SK-MEL-5 (cell line): ENCODE measurements around the gene WDR87. TPM values are rescaled to one million over a fixed set of nuclear protein-coding genes. Genes with fewer than 3 reads are reported as not detected.

ENCODE experiments used
- DNase-seq: peaks from one replicate; pipeline ENCODE4 v3.0.0-alpha.2; 2016; ENCODE audit warnings: low read depth, low spot score
- in situ Hi-C: cut with HindIII; loops from 2 replicates; pipeline ENCODE4 v1.10.0; 2016; ENCODE audit warnings: low sequenced_read_pairs, high pct_unique_total_duplicates, low pct_unique_long_range_greater_than_20kb
- polyA plus RNA-seq, 2 experiments: library from polyadenylated mRNA; depleted of rRNA; stranded (reverse); fragments of >200 nt; gene quantifications; 2 replicates each; pipeline ENCODE4 v1.2.3, GENCODE V29; 2015
- total RNA-seq: library from RNA; depleted of rRNA; stranded (reverse); fragments of >200 nt; shearing (Covaris generic); gene quantifications from 2 replicates; pipeline ENCODE4 v1.2.3, GENCODE V29; 2014; rRNA removed

The WDR87 gene
- total RNA-seq: not detected in 2 replicates
- polyA plus RNA-seq (2015; cell fraction: cytosol; rRNA removed): 0.01 TPM in 1 of 2 replicates, not detected in the other
- not detected in 2 replicates for polyA plus RNA-seq (2015; cell fraction: nucleus; rRNA removed)

DNA sequence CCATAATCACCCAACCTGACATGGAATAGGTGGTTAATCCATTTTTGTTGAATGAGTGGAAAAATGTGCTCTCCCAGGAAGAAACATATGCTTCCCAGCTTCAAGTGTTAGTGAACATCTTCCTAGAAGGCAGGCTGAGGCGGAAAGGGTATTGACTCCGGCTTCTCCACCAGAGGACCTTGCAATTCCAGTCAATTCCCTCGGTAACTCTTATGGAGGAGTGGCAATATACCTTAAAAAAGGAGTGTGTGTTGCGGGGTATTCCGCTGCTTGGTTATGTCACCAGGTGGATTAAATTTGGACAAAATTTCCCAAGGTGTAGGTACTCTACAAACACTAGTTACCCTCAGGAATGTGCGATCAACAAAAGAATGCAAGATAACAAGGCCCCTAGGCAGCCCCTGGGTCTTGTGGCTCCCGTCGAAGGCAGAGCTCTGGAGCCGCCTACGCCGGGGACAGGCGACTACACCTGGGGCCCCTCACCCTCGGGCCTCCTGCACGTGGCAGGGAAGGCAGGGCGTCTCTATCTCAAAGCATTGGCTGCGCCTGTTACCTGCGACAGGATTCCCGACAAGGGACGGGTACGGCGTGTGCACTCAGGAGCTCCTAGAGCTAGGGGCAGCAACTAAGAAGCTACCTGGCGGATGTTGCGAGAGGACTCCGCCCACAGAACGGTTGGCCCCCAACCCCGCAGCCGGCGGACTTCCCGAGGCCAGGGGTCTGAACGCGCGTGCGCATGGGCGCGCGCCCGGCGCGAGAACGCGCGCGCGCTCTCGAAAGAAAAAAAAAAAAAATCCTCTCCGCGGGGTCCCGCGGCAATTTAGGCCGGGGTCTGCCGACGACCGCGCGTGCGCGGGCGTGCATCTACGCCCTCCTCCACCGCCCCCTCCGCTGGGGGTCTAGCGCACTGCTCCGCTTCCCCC lies at the start of gene WDR87:
Gene WDR87 (minus strand): TSS at position 649 of the 923 bp plus-strand sequence. CDS start 8,355 bp downstream, outside the sequence.
- in situ Hi-C loops: no loop called here
- DNase-seq: peak; percentile 33

GRCh38 chr19:37955986-37956385 lies 49.6 kb upstream of the WDR87 start:
- DNase-seq: no peak
- in situ Hi-C loops: no loop called here

- in situ Hi-C loops: no loop called here
- DNase-seq: no peak
Observed at GRCh38 chr19:37954421-37954874, 48.1 kb upstream of the WDR87 start.

- in situ Hi-C loops: no loop called here
- DNase-seq: no peak
Observed at GRCh38 chr19:37953918-37954303, 47.5 kb upstream of the WDR87 start.

GRCh38 chr19:37953171-37953917 lies 47.0 kb upstream of the WDR87 start:
- in situ Hi-C loops: no loop called here
- DNase-seq: no peak

GRCh38 chr19:37951816-37952210 lies 45.4 kb upstream of the WDR87 start:
- no peak for DNase-seq
- in situ Hi-C loops: no loop called here

GRCh38 chr19:37950471-37951175 lies 44.2 kb upstream of the WDR87 start:
- DNase-seq: no peak
- in situ Hi-C loops: no loop called here

GRCh38 chr19:37948362-37948761 lies 42.0 kb upstream of the WDR87 start:
- DNase-seq: no peak
- in situ Hi-C loops: no loop called here

- in situ Hi-C loops: no loop called here
- no peak for DNase-seq
Observed at GRCh38 chr19:37947778-37948177, 41.4 kb upstream of the WDR87 start.

GRCh38 chr19:37946132-37946531 lies 39.7 kb upstream of the WDR87 start:
- in situ Hi-C loops: no loop called here

DNA sequence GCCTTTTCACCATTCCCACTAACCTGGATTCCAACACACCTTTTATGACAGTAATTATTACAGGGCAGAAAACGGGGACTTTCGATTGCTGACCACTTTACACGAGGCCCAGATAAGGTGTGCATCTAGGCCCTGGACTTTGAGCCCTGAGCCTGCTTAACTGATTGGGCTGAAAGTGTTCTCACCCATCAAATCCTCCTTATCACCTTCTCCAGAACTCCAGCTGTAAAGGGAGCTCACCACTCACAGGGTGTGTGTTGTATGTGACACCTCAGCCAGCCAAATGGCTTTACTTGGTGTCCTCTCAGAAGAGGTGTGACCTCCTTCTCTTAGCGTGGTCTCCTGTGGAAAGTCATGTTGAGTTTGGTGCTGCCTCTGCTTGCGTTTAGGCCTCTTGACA lies 37.1 kb upstream of the WDR87 start:
- in situ Hi-C loops: no loop called here
- DNase-seq: no peak

More at GRCh38 chr19:37946132-37946531, 39.7 kb upstream of the WDR87 start:
- DNase-seq: no peak

DNA sequence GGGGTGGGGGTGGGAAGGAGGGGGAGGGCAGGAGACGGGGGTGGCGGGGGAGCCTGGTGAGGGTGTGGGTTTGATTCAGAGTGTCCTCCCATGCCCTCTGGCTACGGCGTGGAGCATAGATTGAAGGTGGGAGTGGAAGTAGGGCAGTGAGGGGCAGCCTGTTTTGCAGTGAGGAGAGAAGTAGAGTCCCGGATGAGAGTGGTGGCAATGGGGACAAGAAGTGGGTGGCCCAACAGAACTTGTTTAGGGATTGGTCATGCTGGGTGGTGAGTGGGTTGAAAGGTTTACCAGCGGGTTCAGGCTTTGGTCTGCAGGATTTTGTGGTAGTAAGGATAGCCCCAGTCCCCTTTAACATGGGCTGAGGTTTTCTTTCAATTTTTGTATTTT lies 36.1 kb upstream of the WDR87 start:
- DNase-seq: no peak
- in situ Hi-C loops: no loop called here

GRCh38 chr19:37941782-37942515 lies 35.6 kb upstream of the WDR87 start:
- in situ Hi-C loops: no loop called here
- no peak for DNase-seq

DNA sequence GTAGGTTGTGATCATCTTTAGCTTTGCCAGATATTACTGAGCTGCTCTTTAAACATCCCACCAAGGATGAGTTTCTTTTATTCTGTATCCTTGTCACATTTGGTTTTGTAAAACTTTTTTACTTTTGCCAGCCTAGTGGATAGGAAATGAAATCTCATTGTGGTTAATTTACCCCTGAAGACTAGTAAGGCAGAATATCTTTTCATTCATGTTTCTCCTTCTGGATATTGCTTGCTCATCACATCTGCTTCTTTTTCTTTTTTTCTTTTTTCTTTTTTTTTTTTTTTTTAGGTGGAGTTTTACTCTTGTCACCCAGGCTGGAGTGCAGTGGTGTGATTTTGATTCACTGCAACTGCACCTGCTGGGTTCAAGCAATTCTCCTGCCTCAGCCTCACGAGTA lies 32.0 kb upstream of the WDR87 start:
- in situ Hi-C loops: no loop called here

DNA sequence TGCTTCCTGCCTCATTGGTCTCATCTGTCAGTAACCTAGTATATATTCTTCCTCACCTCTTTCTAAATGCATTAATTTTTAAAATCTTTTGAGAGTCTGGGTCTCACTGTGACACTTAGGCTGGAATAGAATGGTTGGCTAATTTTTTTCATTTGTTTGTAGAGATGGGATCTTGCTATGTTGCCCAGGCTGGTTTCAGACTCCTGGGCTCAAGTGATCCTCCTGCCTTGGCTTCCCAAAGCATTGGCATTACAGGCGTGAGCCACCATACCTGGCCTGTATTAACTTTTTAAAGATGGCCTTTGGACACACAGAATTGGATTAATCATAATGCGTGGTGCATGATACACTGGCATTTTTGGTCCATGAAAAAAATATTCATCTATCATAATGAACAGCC lies 30.5 kb upstream of the WDR87 start:
- in situ Hi-C loops: no loop called here
- no peak for DNase-seq

More for the DNA sequence above, 32.0 kb upstream of the WDR87 start:
- DNase-seq: no peak

- in situ Hi-C loops: no loop called here
- DNase-seq: no peak
Observed at GRCh38 chr19:37936166-37936565, 29.8 kb upstream of the WDR87 start.

- DNase-seq: no peak
- in situ Hi-C loops: no loop called here
Observed at GRCh38 chr19:37935341-37935740, 28.9 kb upstream of the WDR87 start.
